Heart left ventricle (tissue), 16 donors: ENCODE data around the gene YBX2. TPM values are rescaled to one million over a fixed set of nuclear protein-coding genes. Genes with fewer than 3 reads are reported as not detected.

ENCODE experiments used
- ATAC-seq, 4 donors: fragments of 200-7000 bp; cut with Tn5 transposase; one replicate each; pipeline ENCODE4 v1.9.1; 2020 to 2022; ENCODE audit warnings: moderate library complexity in 4 of 4, mild to moderate bottlenecking in 3 of 4, moderate number of reproducible peaks in 1 of 4
- DNase-seq, 5 donors: peaks; one replicate each; pipeline ENCODE4 v3.0.0-alpha.2; 2020
- H3K27ac ChIP-seq, 12 donors: fragments of 200-600 bp; sonication (generic) in 4 of 12; one replicate each; pipeline versions ENCODE4 v1.5.0 to v1.8.0; 2016 to 2022; ENCODE audit warnings: mild to moderate bottlenecking in 2 of 12
- H3K27me3 ChIP-seq, 9 donors: fragments of 200-600 bp; sonication (generic) in 2 of 9; one replicate each; pipeline versions ENCODE4 v1.5.1 to v1.8.0; 2016 to 2022; ENCODE audit warnings: mild to moderate bottlenecking in 3 of 9
- H3K36me3 ChIP-seq, 9 donors: fragments of 200-600 bp; sonication (generic) in 2 of 9; one replicate each; pipeline versions ENCODE4 v1.5.0 to v1.8.0; 2018 to 2022; ENCODE audit warnings: mild to moderate bottlenecking in 2 of 9
- H3K4me1 ChIP-seq, 12 donors: fragments of 200-600 bp; sonication (generic) in 4 of 12; one replicate each; pipeline versions ENCODE4 v1.5.0 to v1.8.0; 2016 to 2022; ENCODE audit warnings: mild to moderate bottlenecking in 3 of 12
- H3K4me3 ChIP-seq, 12 donors: fragments of 200-600 bp; sonication (generic) in 4 of 12; one replicate each; pipeline versions ENCODE4 v1.5.0 to v1.8.0; 2017 to 2022; ENCODE audit warnings: mild to moderate bottlenecking in 9 of 12, moderate library complexity in 4 of 12
- H3K9me3 ChIP-seq, 12 donors: fragments of 200-600 bp; sonication (generic) in 4 of 12; one replicate each; pipeline versions ENCODE4 v1.5.0 to v1.8.0; 2016 to 2022; ENCODE audit warnings: mild to moderate bottlenecking in 1 of 12
- CTCF ChIP-seq, 12 donors: fragments of 200-600 bp; sonication (generic) in 4 of 12; IDR thresholded peaks; one replicate each; pipeline versions ENCODE4 v1.5.0 to v1.8.0; 2018 to 2022; ENCODE audit warnings: antibody characterized with exemption in 12 of 12, mild to moderate bottlenecking in 5 of 12
- POLR2A ChIP-seq, 2 donors: fragments of 450-650 bp; IDR thresholded peaks; one replicate each; pipeline ENCODE4 v1.6.1; 2017; ENCODE audit warnings: antibody characterized with exemption in 2 of 2, mild to moderate bottlenecking in 2 of 2, moderate library complexity in 2 of 2
- WGBS, 4 donors: extraction: QIAGEN DNeasy Blood & Tissue Kit in 2 of 4; methylation state at CpG; one replicate each; pipeline versions ENCODE4 v1.1.5 to v1.1.7; 2013 to 2018; 5-methylcytosine and 5-hydroxymethylcytosine counted together
- intact Hi-C, 10 donors: fragments of 100-400 bp; cut with DNase I; formaldehyde crosslinking; loops; one replicate each; pipeline versions ENCODE4 v1.11.1 to v1.14.2; 2022
- polyA plus RNA-seq, 2 donors: library from polyadenylated mRNA; stranded (reverse); fragments of 200-250 nt; gene quantifications; one replicate each; pipeline ENCODE4 v1.2.3, GENCODE V29; 2013
- total RNA-seq, 9 donors: library from RNA; depleted of rRNA in 2 of 9; stranded (reverse); fragments of >200 nt in 2 of 9; fragmentation: NEBNext Ultra II Directional in 3 of 9; extraction: Animal tissue kit (Norgen Biotek cat#: 25700) in 3 of 9; gene quantifications; one replicate each; pipeline versions ENCODE4 v1.1.0 to v1.2.4, GENCODE V29; 2016 to 2023
- donor health status: ischemic (EF 13 %, LVEDD 7.1; RV severe dilation, severe dysfunction).
- donor health status: healthy with polysubstance abuse.
- donor health status: DM: no; HTN: yes; CAD: no.
- donor health status: DM: no; HTN: no; CAD: no.
- donor health status: ischemic (EF 25% LVEDD 6.9; RV normal size, moderate dysfunction).
- donor health status: ischemic (EF 25% LVEDD 5.7; RV mildly dilated, moderate dysfunction).
- donor health status: healthy.
- donor health status: DM: yes; HTN: yes; CAD: no.
- donor health status: ischemic (EF 35%, LVEDD 5.7; RV mildly dilated, moderate dysfunction).
- donor health status: nonischemic (EF 11% LVEDD 7.7; RV severe dilation, severe dysfunction).
- donor health status: DM: yes; HTN: yes; CAD: no.
- donor health status: PGD.
- donor health status: ischemic (EF 29% LVEDD 5.4; RV normal size, mild dysfunction).
- donor health status: nonischemic (EF 23%, LVEDD 6.1; RV moderate dilation, normal function).

YBX2 gene
- total and polyA plus RNA-seq, 11 donors = 0.32 to 2.0 (median 0.56) TPM

- no peak for TF ChIP-seq POLR2A (IDR thresholded peaks at IDR 0.05)
- no peak for TF ChIP-seq CTCF (IDR thresholded peaks at IDR 0.05)
- peaks cover 0 to 91% (median 82%) of the 10 kb centered on the region in 9 donors for H3K36me3 ChIP-seq
- H3K27ac ChIP-seq = no peak overlapping the region
- no peak for DNase-seq
- 88 to 93% (median 92%) methylated on average over 9 to 22 of the region's 22 CpGs for WGBS, 4 donors
- ATAC-seq = no peak
- intact Hi-C loops = no loop called here
- H3K9me3 ChIP-seq = no peaks in the 10 kb centered on the region
- H3K4me1 ChIP-seq = peaks cover 0 to 8% (median 0%) of the 10 kb centered on the region in 12 donors
- H3K27me3 ChIP-seq = no peaks in the 10 kb centered on the region
- no peak overlapping the region for H3K4me3 ChIP-seq
These were observed 28.2 kb upstream of the YBX2 start for GRCh38 chr17:7322520-7323194.

GRCh38 chr17:7321466-7321865 is 27.0 kb upstream of the YBX2 start:
- Histone ChIP-seq H3K27ac (no peak overlapping the region), H3K4me3 (no peak overlapping the region), H3K4me1 (peaks cover 0 to 8% (median 0%) of the 10 kb centered on the region in 12 donors), H3K9me3 (no peaks in the 10 kb centered on the region), H3K27me3 (no peaks in the 10 kb centered on the region), H3K36me3 (peaks cover 0 to 99% (median 89%) of the 10 kb centered on the region in 9 donors)
- ATAC-seq (no peak), DNase-seq (no peak)
- TF ChIP-seq POLR2A (IDR thresholded peaks at IDR 0.05) (no peak), CTCF (IDR thresholded peaks at IDR 0.05) (no peak)
- 83 to 93% (median 89%) methylated on average over 9 to 15 of the region's 15 CpGs for WGBS, 4 donors
- intact Hi-C loops = loop anchor here in 1 of 10 donors (1.0 kb wide), 1 partner anchor 11 kb away; no protein-coding TSS in a partner anchor

- Histone ChIP-seq H3K27me3 (no peaks in the 10 kb centered on the region), H3K27ac (no peak overlapping the region), H3K36me3 (peaks cover 3 to 85% (median 77%) of the 10 kb centered on the region in 9 donors), H3K9me3 (no peaks in the 10 kb centered on the region), H3K4me3 (no peak overlapping the region), H3K4me1 (peaks cover 3 to 24% (median 21%) of the 10 kb centered on the region in 12 donors)
- intact Hi-C loops = no loop called here
- no peak for ATAC-seq
- TF ChIP-seq CTCF (IDR thresholded peaks at IDR 0.05) = no peak
- no peak for TF ChIP-seq POLR2A (IDR thresholded peaks at IDR 0.05)
- DNase-seq = no peak
- WGBS, 4 donors = 86 to 92% (median 91%) methylated on average over 10 to 13 of the region's 13 CpGs
These were observed 23.9 kb upstream of the YBX2 start for GRCh38 chr17:7318121-7318860.

GRCh38 chr17:7317161-7317803 is 22.8 kb upstream of the YBX2 start:
- H3K27me3 ChIP-seq = no peaks in the 10 kb centered on the region
- WGBS, 4 donors = 82 to 85% (median 83%) methylated on average over 14 to 16 of the region's 16 CpGs
- no peak for ATAC-seq
- no peaks in the 10 kb centered on the region for H3K9me3 ChIP-seq
- DNase-seq = no peak
- intact Hi-C loops = no loop called here
- H3K27ac ChIP-seq = no peak overlapping the region
- H3K36me3 ChIP-seq = peaks cover 3 to 85% (median 77%) of the 10 kb centered on the region in 9 donors
- TF ChIP-seq POLR2A (IDR thresholded peaks at IDR 0.05) = no peak
- no peak for TF ChIP-seq CTCF (IDR thresholded peaks at IDR 0.05)
- H3K4me3 ChIP-seq = no peak overlapping the region
- H3K4me1 ChIP-seq = peaks cover 3 to 34% (median 29%) of the 10 kb centered on the region in 12 donors
